Measurements from ENCODE around the gene KLHL29.

GRCh38 chr2:23486684-23487075, 101.7 kb downstream of the KLHL29 start:
- TF ChIP-seq POLR2A (IDR thresholded peaks at IDR 0.05): no peak
- no peak for TF ChIP-seq CTCF (IDR thresholded peaks at IDR 0.05 in 8 of 11, conservative IDR thresholded peaks at IDR 0.05 in 3 of 11)
